ENCODE data around the gene AMER3. TPM values are rescaled to one million over a fixed set of nuclear protein-coding genes. Genes with fewer than 3 reads are reported as not detected.

Gene AMER3
- polyA plus RNA-seq, 1 of the 3 experiments (the other 2 are of a cell fraction): under 0.01 TPM

- H3F3A ChIP-seq (replicated peaks; ENCODE audit: insufficient read depth): no peaks in the 10 kb centered on the region
- H3K4me1 ChIP-seq (ENCODE audit: control insufficient read depth in 1 of 2, insufficient read depth in 2 of 2, low read depth in 1 of 2, low read length in 1 of 2): peaks cover 0 to 21% of the 10 kb centered on the region in 2 experiments; a peak in 1 of 4 replicates
- no peak overlapping the region for H3K9ac ChIP-seq
- no peak overlapping the region for H3K4me2 ChIP-seq
- no peaks in the 10 kb centered on the region for H3K9me2 ChIP-seq
- POLR2A ChIA-PET: no interaction called here
- H3K36me3 ChIP-seq (replicated peaks in 1 of 2; ENCODE audit: control insufficient read depth in 1 of 2, insufficient read depth in 2 of 2, low read length in 1 of 2): no peaks in the 10 kb centered on the region
- H2AFZ ChIP-seq (ENCODE audit: low read depth): no peak overlapping the region
- H3K4me3 ChIP-seq (ENCODE audit: low read depth in 2 of 2, low read length in 1 of 2): no peak overlapping the region
- no peak for DNase-seq
- 0 out of 2 replicates have a peak, but pooled peaks cover 3% of the 10 kb centered on the region for H4K20me1 ChIP-seq (ENCODE audit: insufficient read depth)
- H3K9me3 ChIP-seq: no peaks in the 10 kb centered on the region
- no peak overlapping the region for H3K27ac ChIP-seq (ENCODE audit: low read depth in 2 of 2, low read length in 1 of 2)
- CTCF ChIA-PET: interaction anchor here (1.0 to 3.1 kb wide), 5 partner anchors 8 to 113 kb away, joined by 3 to 14 read pairs (median 3); no protein-coding TSS in a partner anchor
- no peaks in the 10 kb centered on the region; the same call in 1 of the 2 replicates for H3K27me3 ChIP-seq (ENCODE audit: insufficient read depth)
- 44% methylated on average over 14 of the region's 14 CpGs for WGBS (ENCODE audit: low lambda C conversion rate)
- H3K79me2 ChIP-seq (ENCODE audit: insufficient read depth): no peaks in the 10 kb centered on the region
- TF ChIP-seq MXI1 (IDR thresholded peaks at IDR 0.05; ENCODE audit: low read depth, low read length) (no peak), CTCF (IDR thresholded peaks at IDR 0.05) (no peak), SIN3A (IDR thresholded peaks at IDR 0.05; ENCODE audit: borderline replicate concordance, low read depth, low read length) (no peak), MAX (IDR thresholded peaks at IDR 0.05; ENCODE audit: low read depth) (no peak), GABPA (IDR thresholded peaks at IDR 0.05; ENCODE audit: low read depth) (no peak), NFIC (IDR thresholded peaks at IDR 0.05; ENCODE audit: borderline replicate concordance) (no peak), CHD2 (IDR thresholded peaks at IDR 0.05; ENCODE audit: low read length, partially characterized antibody) (no peak), GATA2 (CRISPR knock-in tag; IDR thresholded peaks at IDR 0.05) (no peak), PBX3 (IDR thresholded peaks at IDR 0.05) (no peak), RCOR1 (IDR thresholded peaks at IDR 0.05; ENCODE audit: low read length) (no peak), JUND (IDR thresholded peaks at IDR 0.05) (no peak), EZH2phosphoT487 (IDR thresholded peaks at IDR 0.05; ENCODE audit: borderline replicate concordance, low read depth) (no peak), FOXJ3 (CRISPR knock-in tag; IDR thresholded peaks at IDR 0.05) (no peak), USF2 (IDR thresholded peaks at IDR 0.05; ENCODE audit: borderline replicate concordance, low read depth, low read length) (no peak)
Measured at GRCh38 chr2:130760754-130761751, 5.7 kb downstream of the AMER3 start.

Data from SK-N-SH (cell line).